Astrocyte (in vitro differentiated cells and primary cell): ENCODE measurements around the gene FAM25A. TPM values are rescaled to one million over a fixed set of nuclear protein-coding genes. Genes with fewer than 3 reads are reported as not detected.
"Not testable (repeated sequence)": the region's sequence is repeated elsewhere in the genome, so short reads cannot be mapped to it uniquely, and the experiment has no call there.

Experiments
- DNase-seq: peaks from one replicate; pipeline ENCODE4 v3.0.0-alpha.2; 2010; ENCODE audit warnings: low read depth
- FAIRE-seq: peaks from 2 replicates; lab custom pipeline; 2011; peaks lifted over from hg19 to GRCh38; lab: Jason Lieb, UNC
- H2AFZ ChIP-seq: 2 replicates; pipeline ENCODE4 v1.6.0; 2012; ENCODE audit warnings: low read depth, low read length, inconsistent platforms
- H3K27ac ChIP-seq: 2 replicates; pipeline ENCODE4 v1.5.1; 2011; ENCODE audit warnings: low read depth, low read length, inconsistent platforms
- H3K27me3 ChIP-seq: 2 replicates; pipeline ENCODE4 v1.6.0; 2011; ENCODE audit warnings: low read length, inconsistent platforms; ENCODE audit not compliant: insufficient read depth
- H3K36me3 ChIP-seq: 2 replicates; pipeline ENCODE4 v1.5.1; 2011; ENCODE audit warnings: low read length, inconsistent platforms; ENCODE audit not compliant: insufficient read depth
- H3K4me1 ChIP-seq: 2 replicates; pipeline ENCODE4 v1.5.1; 2011; ENCODE audit warnings: low read length, inconsistent platforms; ENCODE audit not compliant: insufficient read depth
- H3K4me2 ChIP-seq: 2 replicates; pipeline ENCODE4 v1.6.0; 2012; ENCODE audit warnings: low read length, inconsistent platforms
- H3K4me3 ChIP-seq: 2 replicates; pipeline ENCODE4 v1.5.1; 2011; ENCODE audit warnings: low read depth, mild to moderate bottlenecking, low read length, inconsistent platforms; ENCODE audit not compliant: insufficient read depth
- H3K79me2 ChIP-seq: 2 replicates; pipeline ENCODE4 v1.6.0; 2012; ENCODE audit warnings: mild to moderate bottlenecking, low read length, inconsistent platforms; ENCODE audit not compliant: insufficient read depth
- H3K9ac ChIP-seq: 2 replicates; pipeline ENCODE4 v1.6.0; 2012; ENCODE audit warnings: mild to moderate bottlenecking, low read length, inconsistent platforms
- H3K9me3 ChIP-seq: 2 replicates; pipeline ENCODE4 v1.5.1; 2012; ENCODE audit warnings: low read depth, mild to moderate bottlenecking, low read length, inconsistent platforms; ENCODE audit not compliant: insufficient read depth
- H4K20me1 ChIP-seq: 2 replicates; pipeline ENCODE4 v1.6.0; 2012; ENCODE audit warnings: low read length, inconsistent platforms; ENCODE audit not compliant: insufficient read depth
- H3K27ac Mint-ChIP-seq: one replicate; pipeline ENCODE4 v1.8.0; 2021; ENCODE audit warnings: mild to moderate bottlenecking, mixed read lengths; ENCODE audit not compliant: unreplicated experiment
- H3K27me3 Mint-ChIP-seq: one replicate; pipeline ENCODE4 v1.8.0; 2021; ENCODE audit warnings: low read depth, mixed read lengths; ENCODE audit not compliant: unreplicated experiment
- H3K36me3 Mint-ChIP-seq: one replicate; pipeline ENCODE4 v1.8.0; 2021; ENCODE audit warnings: low read depth, mixed read lengths; ENCODE audit not compliant: unreplicated experiment
- H3K4me1 Mint-ChIP-seq: one replicate; pipeline ENCODE4 v1.8.0; 2021; ENCODE audit warnings: low read depth, mixed read lengths; ENCODE audit not compliant: unreplicated experiment
- H3K4me3 Mint-ChIP-seq: one replicate; pipeline ENCODE4 v1.8.0; 2021; ENCODE audit warnings: mild to moderate bottlenecking, moderate library complexity, mixed read lengths; ENCODE audit not compliant: unreplicated experiment
- H3K9me3 Mint-ChIP-seq: one replicate; pipeline ENCODE4 v1.8.0; 2021; ENCODE audit warnings: mild to moderate bottlenecking, mixed read lengths; ENCODE audit not compliant: unreplicated experiment
- total RNA-seq: library from RNA; stranded (reverse); gene quantifications from 2 replicates; pipeline ENCODE4 v1.2.1, GENCODE V29; 2021

FAM25A gene
- total RNA-seq, 1 donor from 2014 or later = not detected

- not testable (repeated sequence) for H3K9me3 Mint-ChIP-seq, H3K79me2 ChIP-seq, H3K4me3 Mint-ChIP-seq, DNase-seq, H3K9ac ChIP-seq, H3K36me3 ChIP-seq, H3K4me2 ChIP-seq, H3K27ac ChIP-seq, H3K4me1 ChIP-seq, H3K4me3 ChIP-seq, FAIRE-seq, H3K36me3 Mint-ChIP-seq, H3K27me3 ChIP-seq, H3K27ac Mint-ChIP-seq, H2AFZ ChIP-seq, H4K20me1 ChIP-seq, H3K9me3 ChIP-seq, H3K4me1 Mint-ChIP-seq, H3K27me3 Mint-ChIP-seq
Measured at GRCh38 chr10:87019504-87019903, 590 bp upstream of the FAM25A start.

GRCh38 chr10:87025285-87025958 lies 5.3 kb downstream of the FAM25A start:
- H3K36me3 ChIP-seq, H3K9ac ChIP-seq, H3K9me3 Mint-ChIP-seq, H3K36me3 Mint-ChIP-seq, H3K4me3 Mint-ChIP-seq, H3K27me3 ChIP-seq, H3K9me3 ChIP-seq, H3K4me1 ChIP-seq, H3K27me3 Mint-ChIP-seq, H4K20me1 ChIP-seq, H3K79me2 ChIP-seq, FAIRE-seq, H3K4me3 ChIP-seq, H2AFZ ChIP-seq: not testable (repeated sequence)
- peak overlapping the region; percentile 78 for H3K27ac Mint-ChIP-seq
- peak; percentile 80 for DNase-seq
- peak overlapping the region; percentile 44 for H3K27ac ChIP-seq
- peak overlapping the region; percentile 73 for H3K4me2 ChIP-seq
- H3K4me1 Mint-ChIP-seq = peaks cover 11% of the 10 kb centered on the region

- H2AFZ ChIP-seq, FAIRE-seq: not testable (repeated sequence)
- H3K4me1 Mint-ChIP-seq = peaks cover 11% of the 10 kb centered on the region
Measured at GRCh38 chr10:87026747-87027508, 6.8 kb downstream of the FAM25A start.

GRCh38 chr10:87030419-87030818 lies 10.3 kb downstream of the FAM25A start:
- not testable (repeated sequence) for H3K9me3 ChIP-seq, H3K79me2 ChIP-seq, H2AFZ ChIP-seq, H3K27ac Mint-ChIP-seq, H3K9me3 Mint-ChIP-seq, H3K4me2 ChIP-seq, H3K4me1 ChIP-seq, H3K36me3 ChIP-seq, H3K4me3 ChIP-seq, H3K27ac ChIP-seq, H4K20me1 ChIP-seq, DNase-seq, H3K27me3 ChIP-seq, H3K4me3 Mint-ChIP-seq, H3K9ac ChIP-seq, H3K36me3 Mint-ChIP-seq, FAIRE-seq, H3K4me1 Mint-ChIP-seq, H3K27me3 Mint-ChIP-seq

More at GRCh38 chr10:87026747-87027508, 6.8 kb downstream of the FAM25A start:
- H3K9me3 Mint-ChIP-seq, H3K4me3 Mint-ChIP-seq, H4K20me1 ChIP-seq, H3K4me3 ChIP-seq, H3K79me2 ChIP-seq, H3K9me3 ChIP-seq, H3K9ac ChIP-seq, H3K36me3 ChIP-seq, H3K27me3 Mint-ChIP-seq, H3K27ac ChIP-seq, H3K4me1 ChIP-seq, H3K4me2 ChIP-seq, DNase-seq, H3K36me3 Mint-ChIP-seq, H3K27me3 ChIP-seq, H3K27ac Mint-ChIP-seq: not testable (repeated sequence)
